Thoracic aorta (tissue), 2 donors: ENCODE data around the gene ADAMTS17. TPM values are rescaled to one million over a fixed set of nuclear protein-coding genes. Genes with fewer than 3 reads are reported as not detected.

ENCODE experiments used
- ATAC-seq: fragments of 150-250 bp; one replicate; pipeline ENCODE4 v1.8.0; 2017; ENCODE audit warnings: low read depth; ENCODE audit not compliant: insufficient number of reproducible peaks, low FRiP score
- DNase-seq: peaks from one replicate; pipeline ENCODE4 v3.0.0-alpha.2; 2020; ENCODE audit warnings: low spot score
- H3K27ac ChIP-seq, 2 donors: fragments of 200-600 bp; sonication (generic); 1 replicate in 1 of 2; 2 replicates in 1 of 2; pipeline ENCODE4 v1.5.1; 2016; ENCODE audit warnings: mild to moderate bottlenecking in 2 of 2, moderate library complexity in 2 of 2
- H3K27me3 ChIP-seq: fragments of 200-600 bp; sonication (generic); replicated peaks from 2 replicates; pipeline ENCODE4 v1.6.0; 2016; ENCODE audit warnings: mild to moderate bottlenecking; ENCODE audit not compliant: insufficient read depth
- H3K36me3 ChIP-seq: fragments of 200-600 bp; sonication (generic); one replicate; pipeline ENCODE4 v1.5.1; 2016
- H3K4me1 ChIP-seq, 2 donors: fragments of 200-600 bp; sonication (generic); 1 replicate in 1 of 2; 2 replicates in 1 of 2; pipeline versions ENCODE4 v1.5.1 to v1.6.0; 2016; ENCODE audit warnings: low read depth in 2 of 2, mild to moderate bottlenecking in 1 of 2; ENCODE audit not compliant: control insufficient read depth in 1 of 2
- H3K4me3 ChIP-seq: fragments of 200-600 bp; sonication (generic); 2 replicates; pipeline ENCODE4 v1.5.1; 2016; ENCODE audit warnings: mild to moderate bottlenecking
- H3K9me3 ChIP-seq: fragments of 200-600 bp; sonication (generic); 2 replicates; pipeline ENCODE4 v1.5.1; 2016
- total RNA-seq, 2 donors: library from RNA; depleted of rRNA; stranded (reverse); fragments of >200 nt; gene quantifications; one replicate each; pipeline versions ENCODE4 v1.1.0 to v1.2.3, GENCODE V29; 2016
- TF ChIP-seq, protein P1 (sequence below): fragments of 200-600 bp; sonication (generic); IDR thresholded peaks from one replicate; pipeline ENCODE4 v1.5.1; 2019; ENCODE audit warnings: antibody characterized with exemption

The ADAMTS17 gene
- total RNA-seq, 2 donors from 2014 or later = 2.8 to 8.1 TPM

DNA sequence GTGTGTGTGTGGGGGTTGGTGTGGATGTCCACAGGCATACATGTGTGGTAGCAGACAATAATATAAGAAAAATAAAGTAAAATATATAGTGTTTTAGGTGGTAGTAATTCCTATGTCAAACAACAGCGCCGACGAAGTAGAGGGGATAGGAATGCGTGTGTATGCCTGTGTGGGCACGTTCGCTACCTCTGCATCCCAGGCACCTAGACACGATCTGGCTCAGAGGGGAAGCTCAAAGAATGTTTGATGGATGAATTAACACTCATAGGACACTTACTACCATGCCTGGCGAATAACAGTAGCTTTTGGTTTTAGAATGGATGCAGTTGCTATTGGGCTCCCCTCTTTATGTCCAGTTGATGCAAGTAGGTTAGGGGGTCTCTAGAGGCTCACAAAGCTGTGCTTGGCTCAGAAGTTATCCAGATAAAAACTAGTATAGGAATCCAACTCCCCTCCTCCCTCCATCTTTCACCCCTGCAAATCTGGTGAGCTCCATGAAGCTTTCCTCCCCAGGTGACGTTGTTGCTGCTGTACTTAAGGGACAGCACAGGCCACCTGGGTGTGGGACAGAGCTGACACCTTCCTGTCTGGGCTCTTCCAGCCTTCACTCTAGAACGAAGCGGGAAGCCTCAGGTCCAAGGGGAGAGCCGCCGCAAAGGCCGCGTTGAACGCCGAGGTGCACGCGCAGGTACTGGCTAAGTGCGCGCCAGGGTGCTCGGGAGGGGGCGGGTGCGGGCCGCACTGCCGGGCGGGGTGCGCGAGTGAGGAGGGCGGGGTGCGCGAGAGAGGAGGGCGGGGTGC is 415.9 kb downstream of the ADAMTS17 start:
- H3K27ac ChIP-seq = peak overlapping the region; percentile 57 to 63
- DNase-seq (no peak), ATAC-seq (no peak)
- H3K4me3 ChIP-seq = peak overlapping the region; percentile 71
- H3K36me3 ChIP-seq = no peaks in the 10 kb centered on the region
- H3K9me3 ChIP-seq = no peaks in the 10 kb centered on the region
- H3K27me3 ChIP-seq = no peaks in the 10 kb centered on the region
- TF ChIP-seq, protein P1, sequence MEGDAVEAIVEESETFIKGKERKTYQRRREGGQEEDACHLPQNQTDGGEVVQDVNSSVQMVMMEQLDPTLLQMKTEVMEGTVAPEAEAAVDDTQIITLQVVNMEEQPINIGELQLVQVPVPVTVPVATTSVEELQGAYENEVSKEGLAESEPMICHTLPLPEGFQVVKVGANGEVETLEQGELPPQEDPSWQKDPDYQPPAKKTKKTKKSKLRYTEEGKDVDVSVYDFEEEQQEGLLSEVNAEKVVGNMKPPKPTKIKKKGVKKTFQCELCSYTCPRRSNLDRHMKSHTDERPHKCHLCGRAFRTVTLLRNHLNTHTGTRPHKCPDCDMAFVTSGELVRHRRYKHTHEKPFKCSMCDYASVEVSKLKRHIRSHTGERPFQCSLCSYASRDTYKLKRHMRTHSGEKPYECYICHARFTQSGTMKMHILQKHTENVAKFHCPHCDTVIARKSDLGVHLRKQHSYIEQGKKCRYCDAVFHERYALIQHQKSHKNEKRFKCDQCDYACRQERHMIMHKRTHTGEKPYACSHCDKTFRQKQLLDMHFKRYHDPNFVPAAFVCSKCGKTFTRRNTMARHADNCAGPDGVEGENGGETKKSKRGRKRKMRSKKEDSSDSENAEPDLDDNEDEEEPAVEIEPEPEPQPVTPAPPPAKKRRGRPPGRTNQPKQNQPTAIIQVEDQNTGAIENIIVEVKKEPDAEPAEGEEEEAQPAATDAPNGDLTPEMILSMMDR = no peak
- peaks cover 3 to 12% of the 10 kb centered on the region in 2 donors for H3K4me1 ChIP-seq

DNA sequence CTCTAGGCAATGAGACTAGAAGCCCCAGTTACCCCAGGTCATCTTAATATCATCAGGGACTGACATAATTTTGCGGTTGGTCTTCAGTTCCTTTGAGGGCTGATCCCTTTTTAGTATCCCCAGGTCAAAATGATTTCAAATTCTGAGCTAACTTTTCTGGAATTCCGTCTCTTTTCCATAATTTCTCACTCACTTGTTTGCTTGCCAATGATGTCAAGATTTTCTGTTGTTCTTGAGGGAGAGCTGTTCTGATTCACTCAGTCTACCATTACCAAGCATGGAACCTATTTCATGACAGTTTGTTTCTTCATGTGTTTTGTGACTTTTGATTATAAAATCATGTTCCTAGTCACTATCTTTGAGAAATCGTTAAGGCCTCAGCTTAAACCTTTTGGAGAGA is 418.1 kb downstream of the ADAMTS17 start:
- Histone ChIP-seq H3K36me3 (no peaks in the 10 kb centered on the region), H3K4me1 (peaks cover 3 to 8% of the 10 kb centered on the region in 2 donors), H3K4me3 (no peak overlapping the region), H3K9me3 (no peaks in the 10 kb centered on the region), H3K27ac (no peak overlapping the region), H3K27me3 (no peaks in the 10 kb centered on the region)
- DNase-seq = no peak
- ATAC-seq = no peak
- TF ChIP-seq, protein P1 = no peak

Other genes with a start within 250 kb of the ADAMTS17 start
- gene CERS3, start 187.0 kb upstream of the ADAMTS17 start, total RNA-seq = not detected